NCI-H526 (cell line): Measurements from ENCODE around the gene OST4.
"Not testable (repeated sequence)": the region's sequence is repeated elsewhere in the genome, so short reads cannot be mapped to it uniquely, and the experiment has no call there.

Experiments used
- DNase-seq, 2 experiments: peaks; one replicate each; lab custom pipeline; 2025; lab: John Stamatoyannopoulos, UW

The OST4 gene

GRCh38 chr2:27079233-27080139 lies 8.0 kb upstream of the OST4 start:
- DNase-seq, result no peak

- no peak for DNase-seq
Observed at GRCh38 chr2:27078267-27079194, 7.1 kb upstream of the OST4 start, which contains the start of gene EMILIN1. Gene EMILIN1 (plus strand): TSS chr2:27078615. CDS start chr2:27079066, 451 bp downstream.

- DNase-seq, result no peak
Observed at GRCh38 chr2:27077231-27077630, 5.8 kb upstream of the OST4 start.

- no peak for DNase-seq
Observed at GRCh38 chr2:27076323-27076722, 4.9 kb upstream of the OST4 start.

- DNase-seq, result not testable (repeated sequence)
Observed at GRCh38 chr2:27075566-27075871, 4.1 kb upstream of the OST4 start.

GRCh38 chr2:27074738-27075565 lies 3.5 kb upstream of the OST4 start:
- DNase-seq, result no peak

- DNase-seq, result no peak
Observed at GRCh38 chr2:27073782-27074181, 2.3 kb upstream of the OST4 start.

- DNase-seq, result no peak
Observed at GRCh38 chr2:27072920-27073319, 1.5 kb upstream of the OST4 start.

- DNase-seq, result no peak
Observed at GRCh38 chr2:27071990-27072830, 756 bp upstream of the OST4 start.

GRCh38 chr2:27070653-27071276 lies 689 bp downstream of the OST4 start:
- no peak for DNase-seq

- no peak for DNase-seq
Observed at GRCh38 chr2:27069961-27070618, 1.4 kb downstream of the OST4 start.

GRCh38 chr2:27069436-27069835 lies 2.0 kb downstream of the OST4 start:
- DNase-seq, result no peak

GRCh38 chr2:27067385-27067784 lies 4.1 kb downstream of the OST4 start:
- no peak for DNase-seq

GRCh38 chr2:27065128-27065527 lies 6.3 kb downstream of the OST4 start:
- DNase-seq, result no peak

- no peak for DNase-seq
Observed at GRCh38 chr2:27060323-27060722, 11.1 kb downstream of the OST4 start.

GRCh38 chr2:27059141-27059820 lies 12.2 kb downstream of the OST4 start:
- no peak for DNase-seq

GRCh38 chr2:27058210-27058609 lies 13.2 kb downstream of the OST4 start:
- DNase-seq, result no peak

- DNase-seq, result no peak
Observed at GRCh38 chr2:27057184-27057583, 14.3 kb downstream of the OST4 start.

GRCh38 chr2:27054721-27055120 lies 16.7 kb downstream of the OST4 start:
- no peak for DNase-seq
